SK-N-SH (cell line): ENCODE data around the gene GEN1. TPM values are rescaled to one million over a fixed set of nuclear protein-coding genes. Genes with fewer than 3 reads are reported as not detected.

Source experiments
- CTCF ChIA-PET: fragments of 300-600, 350-600 bp; formaldehyde crosslinking; extraction: SDS; loops from one replicate; lab custom pipeline; 2021; lab: Yijun Ruan, JAX
- POLR2A ChIA-PET: fragments of 350-600 bp; sonication (Branson Sonifier 250); formaldehyde crosslinking; extraction: SDS; loops from one replicate; lab custom pipeline; 2020; ENCODE audit warnings: antibody characterized with exemption, inconsistent platforms; lab: Yijun Ruan, JAX
- DNase-seq: peaks from one replicate; pipeline ENCODE4 v3.0.0; 2012
- H2AFZ ChIP-seq: fragments of 200-600 bp; sonication (generic); 2 replicates; pipeline ENCODE4 v1.8.1; 2016; ENCODE audit warnings: antibody characterized with exemption, mild to moderate bottlenecking, low read depth
- H3F3A ChIP-seq: fragments of 200-600 bp; sonication (generic); replicated peaks from 2 replicates; pipeline ENCODE3; 2016; ENCODE audit warnings: antibody characterized with exemption, mild to moderate bottlenecking; ENCODE audit not compliant: insufficient read depth
- H3K27ac ChIP-seq, 2 experiments: fragments of 200-500 bp in 1 of 2; fragments of 200-600 bp in 1 of 2; sonication (Bioruptor generic) in 1 of 2; sonication (generic), shearing (Covaris generic) in 1 of 2; 2 replicates each; pipeline versions ENCODE4 v1.5.1 to v1.6.1; 2014 to 2016; ENCODE audit warnings: low read depth in 2 of 2, inconsistent platforms in 1 of 2, low read length in 1 of 2, mild to moderate bottlenecking in 1 of 2, mixed read lengths in 1 of 2
- H3K27me3 ChIP-seq: fragments of 200-600 bp; sonication (generic), shearing (Covaris generic); 2 replicates; pipeline ENCODE4 v1.6.1; 2016; ENCODE audit warnings: mixed run types; ENCODE audit not compliant: insufficient read depth
- H3K36me3 ChIP-seq, 2 experiments: fragments of 200-500 bp in 1 of 2; fragments of 200-600 bp in 1 of 2; sonication (Bioruptor generic) in 1 of 2; sonication (generic) in 1 of 2; replicated peaks in 1 of 2; 2 replicates each; pipeline versions ENCODE3 to v1.5.1; 2014 to 2016; ENCODE audit warnings: low read length in 1 of 2, mild to moderate bottlenecking in 1 of 2; ENCODE audit not compliant: insufficient read depth in 2 of 2, control insufficient read depth in 1 of 2
- H3K4me1 ChIP-seq, 2 experiments: fragments of 200-500 bp in 1 of 2; fragments of 200-600 bp in 1 of 2; sonication (Bioruptor generic) in 1 of 2; sonication (generic), shearing (Covaris generic) in 1 of 2; 2 replicates each; pipeline versions ENCODE4 v1.5.1 to v1.6.1; 2014 to 2016; ENCODE audit warnings: low read depth in 1 of 2, low read length in 1 of 2, mixed run types in 1 of 2; ENCODE audit not compliant: insufficient read depth in 2 of 2, control insufficient read depth in 1 of 2
- H3K4me2 ChIP-seq: fragments of 200-600 bp; sonication (generic), shearing (Covaris generic); 2 replicates; pipeline ENCODE4 v1.6.1; 2017; ENCODE audit warnings: mixed run types
- H3K4me3 ChIP-seq, 2 experiments: fragments of 200-500 bp in 1 of 2; fragments of 200-600 bp in 1 of 2; sonication (Bioruptor generic) in 1 of 2; sonication (generic), shearing (Covaris generic) in 1 of 2; 2 replicates each; pipeline versions ENCODE4 v1.5.1 to v1.8.1; 2014 to 2016; ENCODE audit warnings: low read depth in 2 of 2, inconsistent platforms in 1 of 2, low read length in 1 of 2, mild to moderate bottlenecking in 1 of 2, mixed read lengths in 1 of 2, moderate library complexity in 1 of 2
- H3K79me2 ChIP-seq: fragments of 200-600 bp; sonication (generic); 2 replicates; pipeline ENCODE4 v1.8.1; 2017; ENCODE audit warnings: mild to moderate bottlenecking; ENCODE audit not compliant: insufficient read depth
- H3K9ac ChIP-seq: fragments of 200-600 bp; sonication (generic); 2 replicates; pipeline ENCODE4 v1.6.1; 2017; ENCODE audit warnings: mixed run types
- H3K9me2 ChIP-seq: fragments of 200-600 bp; sonication (generic); 2 replicates; pipeline ENCODE4 v1.6.1; 2017; ENCODE audit warnings: mixed run types
- H3K9me3 ChIP-seq: fragments of 200-600 bp; sonication (generic); 2 replicates; pipeline ENCODE4 v1.6.1; 2017; ENCODE audit warnings: mixed run types, mild to moderate bottlenecking, moderate library complexity
- H4K20me1 ChIP-seq: fragments of 200-600 bp; sonication (generic); 2 replicates; pipeline ENCODE4 v1.6.1; 2017; ENCODE audit warnings: mild to moderate bottlenecking, mixed run types; ENCODE audit not compliant: insufficient read depth
- CHD2 ChIP-seq: fragments of 150-350 bp; IDR thresholded peaks from 2 replicates; pipeline ENCODE4 v1.6.1; 2018; ENCODE audit warnings: low read length; ENCODE audit not compliant: partially characterized antibody
- ELF1 ChIP-seq: IDR thresholded peaks from 2 replicates; pipeline ENCODE4 v1.4.0; 2012
- FOSL2 ChIP-seq: IDR thresholded peaks from 2 replicates; pipeline ENCODE4 v1.4.0; 2012; ENCODE audit warnings: low read depth, mild to moderate bottlenecking, moderate library complexity, borderline replicate concordance
- FOXM1 ChIP-seq: IDR thresholded peaks from 2 replicates; pipeline ENCODE4 v1.4.0; 2012; ENCODE audit warnings: low read depth, mild to moderate bottlenecking
- GABPA ChIP-seq: IDR thresholded peaks from 2 replicates; pipeline ENCODE4 v1.4.0; 2012; ENCODE audit warnings: low read depth, mild to moderate bottlenecking
- GATA2 ChIP-seq: sonication (generic); formaldehyde crosslinking; IDR thresholded peaks from 2 replicates; pipeline ENCODE4 v1.5.0; 2020; ENCODE audit warnings: mild to moderate bottlenecking, missing genetic modification reagents
- MXI1 ChIP-seq: IDR thresholded peaks from 2 replicates; pipeline ENCODE4 v1.6.1; 2012; ENCODE audit warnings: mild to moderate bottlenecking, low read depth, low read length, improper control_type of control experiment
- NFIC ChIP-seq: IDR thresholded peaks from 2 replicates; pipeline ENCODE4 v1.4.0; 2012; ENCODE audit warnings: borderline replicate concordance
- NRF1 ChIP-seq: IDR thresholded peaks from 2 replicates; pipeline ENCODE4 v1.6.1; 2012; ENCODE audit warnings: low read depth, mild to moderate bottlenecking, low read length
- POLR2AphosphoS5 ChIP-seq: IDR thresholded peaks from 2 replicates; pipeline ENCODE4 v1.6.1; 2012; ENCODE audit warnings: low read depth, low read length
- RCOR1 ChIP-seq: fragments of 150-350 bp; IDR thresholded peaks from 2 replicates; pipeline ENCODE4 v1.6.1; 2017; ENCODE audit warnings: antibody characterized with exemption, low read length
- RXRA ChIP-seq: IDR thresholded peaks from 2 replicates; pipeline ENCODE4 v1.4.0; 2012; ENCODE audit warnings: low read depth, mild to moderate bottlenecking, borderline replicate concordance
- SIN3A ChIP-seq: IDR thresholded peaks from 2 replicates; pipeline ENCODE4 v1.6.1; 2012; ENCODE audit warnings: low read depth, mild to moderate bottlenecking, low read length, moderate library complexity, borderline replicate concordance
- TAF1 ChIP-seq: IDR thresholded peaks from 2 replicates; pipeline ENCODE4 v1.6.1; 2012; ENCODE audit warnings: low read depth, mild to moderate bottlenecking, low read length, moderate library complexity, borderline replicate concordance
- YY1 ChIP-seq: IDR thresholded peaks from 2 replicates; pipeline ENCODE4 v1.4.0; 2012; ENCODE audit warnings: low read depth, mild to moderate bottlenecking
- WGBS: methylation state at CpG from one replicate; pipeline ENCODE4 v1.1.6; 2017; ENCODE audit warnings: low lambda C conversion rate; 5-methylcytosine and 5-hydroxymethylcytosine counted together
- polyA plus RNA-seq, 3 experiments: library from polyadenylated mRNA; depleted of rRNA; stranded (reverse); fragments of >200 nt; gene quantifications; 2 replicates each; pipeline ENCODE4 v1.2.3, GENCODE V29; 2012
- TF ChIP-seq, protein P1 (sequence below): IDR thresholded peaks from 2 replicates; pipeline ENCODE4 v1.4.0; 2012; ENCODE audit warnings: low read depth
- TF ChIP-seq, protein P2 (sequence below): IDR thresholded peaks from 2 replicates; pipeline ENCODE4 v1.4.0; 2012; ENCODE audit warnings: low read depth, borderline replicate concordance
- TF ChIP-seq, protein P3 (sequence below): fragments of 200-600 bp; sonication (generic); IDR thresholded peaks from 2 replicates; pipeline ENCODE4 v1.6.1; 2017; ENCODE audit warnings: antibody characterized with exemption, mild to moderate bottlenecking, moderate library complexity

GEN1 gene, protein sequence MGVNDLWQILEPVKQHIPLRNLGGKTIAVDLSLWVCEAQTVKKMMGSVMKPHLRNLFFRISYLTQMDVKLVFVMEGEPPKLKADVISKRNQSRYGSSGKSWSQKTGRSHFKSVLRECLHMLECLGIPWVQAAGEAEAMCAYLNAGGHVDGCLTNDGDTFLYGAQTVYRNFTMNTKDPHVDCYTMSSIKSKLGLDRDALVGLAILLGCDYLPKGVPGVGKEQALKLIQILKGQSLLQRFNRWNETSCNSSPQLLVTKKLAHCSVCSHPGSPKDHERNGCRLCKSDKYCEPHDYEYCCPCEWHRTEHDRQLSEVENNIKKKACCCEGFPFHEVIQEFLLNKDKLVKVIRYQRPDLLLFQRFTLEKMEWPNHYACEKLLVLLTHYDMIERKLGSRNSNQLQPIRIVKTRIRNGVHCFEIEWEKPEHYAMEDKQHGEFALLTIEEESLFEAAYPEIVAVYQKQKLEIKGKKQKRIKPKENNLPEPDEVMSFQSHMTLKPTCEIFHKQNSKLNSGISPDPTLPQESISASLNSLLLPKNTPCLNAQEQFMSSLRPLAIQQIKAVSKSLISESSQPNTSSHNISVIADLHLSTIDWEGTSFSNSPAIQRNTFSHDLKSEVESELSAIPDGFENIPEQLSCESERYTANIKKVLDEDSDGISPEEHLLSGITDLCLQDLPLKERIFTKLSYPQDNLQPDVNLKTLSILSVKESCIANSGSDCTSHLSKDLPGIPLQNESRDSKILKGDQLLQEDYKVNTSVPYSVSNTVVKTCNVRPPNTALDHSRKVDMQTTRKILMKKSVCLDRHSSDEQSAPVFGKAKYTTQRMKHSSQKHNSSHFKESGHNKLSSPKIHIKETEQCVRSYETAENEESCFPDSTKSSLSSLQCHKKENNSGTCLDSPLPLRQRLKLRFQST
- polyA plus RNA-seq (2012; rRNA removed) = 5.3 and 7.8 TPM in 2 replicates
- polyA plus RNA-seq (2012; cell fraction: cytosol; rRNA removed) = 2.7 and 2.8 TPM in 2 replicates
- 18.0 and 28.6 TPM in 2 replicates for polyA plus RNA-seq (2012; cell fraction: nucleus; rRNA removed)

DNA sequence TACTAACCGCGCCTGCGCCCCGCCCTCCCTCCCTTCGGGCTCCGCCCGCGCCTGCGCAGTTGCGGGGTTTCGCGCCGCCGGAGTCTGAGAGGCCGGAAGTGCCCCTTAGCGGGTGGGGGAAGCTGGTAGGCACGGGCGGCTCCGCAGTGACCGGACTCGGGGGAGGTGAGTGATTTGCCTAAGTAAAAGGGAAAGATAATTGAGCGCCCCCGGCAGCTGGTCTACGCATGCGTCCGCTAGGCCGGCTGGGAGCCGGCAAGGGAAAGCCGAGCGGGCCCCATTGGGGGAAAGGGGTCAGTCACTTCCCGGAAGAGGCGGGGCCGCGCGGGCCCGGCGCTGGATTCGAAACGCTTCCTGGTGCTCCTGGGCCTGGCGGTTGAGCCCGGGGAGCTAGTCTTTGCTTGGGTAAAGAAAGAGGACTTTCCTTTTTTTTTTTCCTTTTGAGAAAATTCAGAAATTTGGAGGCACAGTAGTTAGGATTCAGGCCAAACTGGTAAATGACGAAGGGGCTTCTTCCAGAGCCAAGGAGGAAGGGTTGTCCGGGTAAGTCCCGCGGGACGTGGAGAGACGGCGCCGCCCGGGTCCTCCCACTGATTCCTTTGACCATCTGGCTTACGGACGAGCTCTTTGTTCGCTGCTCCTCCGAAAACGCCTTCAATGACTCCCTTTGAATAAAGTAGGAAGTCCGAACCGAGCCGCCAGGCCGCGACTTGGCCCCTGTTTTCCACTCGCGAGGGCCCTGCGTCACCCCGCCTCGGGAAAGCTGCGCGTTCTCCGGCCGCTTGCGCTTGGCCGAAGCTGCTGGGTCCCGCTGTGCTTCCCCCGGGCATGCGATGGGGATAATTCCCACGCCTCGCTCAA lies at the start of gene GEN1, which contains the start of gene SMC6:
Gene GEN1, plus strand, starts transcription at position 336 of the 861 bp plus-strand sequence. CDS start 5,806 bp downstream, outside the sequence.
Gene SMC6, minus strand, starts transcription at position 8 of the 861 bp plus-strand sequence. CDS start 7,864 bp downstream, outside the sequence.
- Histone ChIP-seq H2AFZ (peak within 1 kb of the TSS; percentile 73), H3K4me3 (peak within 1 kb of the TSS; percentile 84 to 99), H3K9ac (peak within 1 kb of the TSS; percentile 90), H3K4me1 (peaks cover 25 to 40% of the 10 kb centered on the region in 2 experiments), H3K27me3 (no peaks in the 10 kb centered on the region), H3K4me2 (peak within 1 kb of the TSS; percentile 89), H3F3A (peaks cover 8% of the 10 kb centered on the region), H3K79me2 (peaks cover 94% of the 10 kb centered on the region), H4K20me1 (no peaks in the 10 kb centered on the region), H3K9me2 (no peaks in the 10 kb centered on the region), H3K27ac (peak within 1 kb of the TSS; percentile 98 to 100), H3K36me3 (peaks cover 0 to 6% of the 10 kb centered on the region in 2 experiments), H3K9me3 (no peaks in the 10 kb centered on the region)
- ChIA-PET CTCF (interaction anchor here (0.7 to 4.2 kb wide), 10 partner anchors 13 to 559 kb away, joined by 3 to 23 read pairs (median 4); partner anchors contain the start of gene MSGN1), POLR2A (interaction anchor here (0.6 to 1.8 kb wide), 4 partner anchors 14 to 1814 kb away, joined by 3 to 4 read pairs (median 4); no protein-coding TSS in a partner anchor)
- WGBS = 1% methylated on average over 63 of the region's 76 CpGs
- DNase-seq = peak; percentile 99
- TF ChIP-seq, protein P1, sequence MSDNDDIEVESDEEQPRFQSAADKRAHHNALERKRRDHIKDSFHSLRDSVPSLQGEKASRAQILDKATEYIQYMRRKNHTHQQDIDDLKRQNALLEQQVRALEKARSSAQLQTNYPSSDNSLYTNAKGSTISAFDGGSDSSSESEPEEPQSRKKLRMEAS = no peak; the same call in 1 of the 2 replicates
- peak; percentile 69; the same call in 1 of the 2 replicates for TF ChIP-seq FOXM1
- TF ChIP-seq, protein P2, sequence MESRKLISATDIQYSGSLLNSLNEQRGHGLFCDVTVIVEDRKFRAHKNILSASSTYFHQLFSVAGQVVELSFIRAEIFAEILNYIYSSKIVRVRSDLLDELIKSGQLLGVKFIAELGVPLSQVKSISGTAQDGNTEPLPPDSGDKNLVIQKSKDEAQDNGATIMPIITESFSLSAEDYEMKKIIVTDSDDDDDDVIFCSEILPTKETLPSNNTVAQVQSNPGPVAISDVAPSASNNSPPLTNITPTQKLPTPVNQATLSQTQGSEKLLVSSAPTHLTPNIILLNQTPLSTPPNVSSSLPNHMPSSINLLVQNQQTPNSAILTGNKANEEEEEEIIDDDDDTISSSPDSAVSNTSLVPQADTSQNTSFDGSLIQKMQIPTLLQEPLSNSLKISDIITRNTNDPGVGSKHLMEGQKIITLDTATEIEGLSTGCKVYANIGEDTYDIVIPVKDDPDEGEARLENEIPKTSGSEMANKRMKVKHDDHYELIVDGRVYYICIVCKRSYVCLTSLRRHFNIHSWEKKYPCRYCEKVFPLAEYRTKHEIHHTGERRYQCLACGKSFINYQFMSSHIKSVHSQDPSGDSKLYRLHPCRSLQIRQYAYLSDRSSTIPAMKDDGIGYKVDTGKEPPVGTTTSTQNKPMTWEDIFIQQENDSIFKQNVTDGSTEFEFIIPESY = peak; percentile 76; the same call in 1 of the 2 replicates
- no peak for TF ChIP-seq GATA2 (CRISPR knock-in tag)
- TF ChIP-seq, protein P3, sequence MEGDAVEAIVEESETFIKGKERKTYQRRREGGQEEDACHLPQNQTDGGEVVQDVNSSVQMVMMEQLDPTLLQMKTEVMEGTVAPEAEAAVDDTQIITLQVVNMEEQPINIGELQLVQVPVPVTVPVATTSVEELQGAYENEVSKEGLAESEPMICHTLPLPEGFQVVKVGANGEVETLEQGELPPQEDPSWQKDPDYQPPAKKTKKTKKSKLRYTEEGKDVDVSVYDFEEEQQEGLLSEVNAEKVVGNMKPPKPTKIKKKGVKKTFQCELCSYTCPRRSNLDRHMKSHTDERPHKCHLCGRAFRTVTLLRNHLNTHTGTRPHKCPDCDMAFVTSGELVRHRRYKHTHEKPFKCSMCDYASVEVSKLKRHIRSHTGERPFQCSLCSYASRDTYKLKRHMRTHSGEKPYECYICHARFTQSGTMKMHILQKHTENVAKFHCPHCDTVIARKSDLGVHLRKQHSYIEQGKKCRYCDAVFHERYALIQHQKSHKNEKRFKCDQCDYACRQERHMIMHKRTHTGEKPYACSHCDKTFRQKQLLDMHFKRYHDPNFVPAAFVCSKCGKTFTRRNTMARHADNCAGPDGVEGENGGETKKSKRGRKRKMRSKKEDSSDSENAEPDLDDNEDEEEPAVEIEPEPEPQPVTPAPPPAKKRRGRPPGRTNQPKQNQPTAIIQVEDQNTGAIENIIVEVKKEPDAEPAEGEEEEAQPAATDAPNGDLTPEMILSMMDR = no peak
- peak; percentile 91 for TF ChIP-seq GABPA
- 0 out of 2 replicates have a peak, but pooled peaks have one; percentile 11 for TF ChIP-seq FOSL2
- peak; percentile 80 for TF ChIP-seq POLR2AphosphoS5
- TF ChIP-seq MXI1 = peak; percentile 97
- peak; percentile 75 for TF ChIP-seq NRF1
- TF ChIP-seq ELF1 = peak; percentile 84
- peak; percentile 99 for TF ChIP-seq SIN3A
- TF ChIP-seq RXRA = no peak
- no peak for TF ChIP-seq CHD2
- 0 out of 2 replicates have a peak, but pooled peaks have one; percentile 10 for TF ChIP-seq YY1
- peak; percentile 6; the same call in 1 of the 2 replicates for TF ChIP-seq RCOR1
- TF ChIP-seq TAF1 = peak; percentile 67
- no peak for TF ChIP-seq NFIC
